ENCODE measurements around the gene GTF3C6. TPM values are rescaled to one million over a fixed set of nuclear protein-coding genes. Genes with fewer than 3 reads are reported as not detected.

GTF3C6 gene
- total and polyA plus RNA-seq, 10 of the 15 experiments (the other 5 are each of a cell fraction or from before 2014, with no cell fraction given): 42.8 to 261 (median 116) TPM

DNA sequence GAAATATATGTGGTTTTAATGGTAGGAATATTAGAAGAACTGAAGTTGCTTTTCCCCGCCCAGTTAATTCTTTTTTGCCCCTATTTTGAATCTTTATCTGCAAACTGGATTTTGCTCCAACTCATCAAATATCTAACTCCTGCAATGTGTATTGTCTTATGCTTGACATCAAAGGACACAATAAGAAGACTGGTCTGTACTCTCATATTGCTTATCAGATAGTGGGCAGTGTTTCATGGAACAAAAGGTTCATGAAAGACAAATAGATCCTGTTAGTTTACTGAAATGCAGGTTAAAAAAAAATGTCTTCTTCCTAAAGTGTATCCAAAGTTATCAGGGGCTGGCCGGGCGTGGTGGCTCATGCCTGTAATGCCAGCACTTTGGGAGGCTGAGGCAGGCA, 27.7 kb upstream of the GTF3C6 start:
- POLR2A ChIA-PET: no interaction called here

DNA sequence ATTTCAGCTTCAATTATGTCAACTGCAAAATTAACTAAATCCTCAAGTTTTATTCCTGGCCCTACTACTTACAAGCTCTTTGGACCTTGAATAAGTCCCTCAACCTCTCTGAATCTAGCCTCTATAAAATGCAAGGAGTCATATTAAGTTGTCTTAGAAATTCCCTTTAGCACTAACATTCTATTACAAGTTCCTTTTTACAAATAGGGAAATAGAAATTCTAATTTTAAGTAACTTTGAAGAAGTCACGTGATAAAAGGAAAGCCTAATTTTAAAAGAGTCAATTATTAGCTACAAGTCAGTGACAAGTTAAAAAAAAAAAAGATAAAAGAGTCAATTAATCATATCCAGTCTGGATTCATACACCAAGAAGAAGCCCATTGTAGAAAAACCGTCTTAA, 24.6 kb upstream of the GTF3C6 start:
- Histone ChIP-seq H3K4me1 (ENCODE audit: control insufficient read depth, insufficient read depth, low read length) (no peaks in the 10 kb centered on the region), H2AFZ (ENCODE audit: control insufficient read depth, low read depth, low read length) (no peak overlapping the region), H3K79me2 (ENCODE audit: control insufficient read depth, insufficient read depth, low read length) (no peaks in the 10 kb centered on the region), H3K4me3 (no peak overlapping the region), H3K4me2 (ENCODE audit: control insufficient read depth, insufficient read depth) (no peak overlapping the region), H3K9me3 (replicated peaks; ENCODE audit: control insufficient read depth, insufficient read depth, low read length) (no peaks in the 10 kb centered on the region), H3K27ac (ENCODE audit: control insufficient read depth, insufficient read depth) (no peak overlapping the region), H3K36me3 (ENCODE audit: control insufficient read depth in 2 of 2, insufficient read depth in 2 of 2, low read length in 1 of 2) (no peaks in the 10 kb centered on the region), H3K27me3 (replicated peaks in 1 of 2; ENCODE audit: control insufficient read depth in 2 of 2, insufficient read depth in 2 of 2, low read length in 1 of 2) (no peaks in the 10 kb centered on the region), H4K20me1 (ENCODE audit: control insufficient read depth, insufficient read depth) (no peaks in the 10 kb centered on the region), H3K9ac (ENCODE audit: control insufficient read depth, insufficient read depth, low read length) (no peak overlapping the region)
- ChIA-PET CTCF (interaction anchor here (1.4 to 1.5 kb wide), 2 partner anchors 9 to 251 kb away, joined by 3 to 4 read pairs; no protein-coding TSS in a partner anchor), POLR2A (interaction anchor here (0.6 kb wide), 1 partner anchor 250 kb away, joined by 4 read pairs; no protein-coding TSS in a partner anchor), SMC1A (ENCODE audit: uncharacterized antibody, unreplicated experiment) (interaction anchor here (0.7 to 1.3 kb wide), 3 partner anchors 11 to 124 kb away, joined by 3 to 8 read pairs (median 4); no protein-coding TSS in a partner anchor), RAD21 (ENCODE audit: unreplicated experiment) (interaction anchor here (1.1 to 1.5 kb wide), 2 partner anchors 118 to 251 kb away, joined by 3 to 4 read pairs; partner anchors contain the start of gene CDK19)
- WGBS (ENCODE audit: insufficient coverage, insufficient replicate concordance, low lambda C conversion rate, missing lambda C conversion rate): 42% methylated on average over 2 of the region's 2 CpGs
- TF ChIP-seq SMARCA5 (IDR thresholded peaks at IDR 0.05) (no peak), RAD51 (IDR thresholded peaks at IDR 0.05) (peak; percentile 88), ZBED1 (IDR thresholded peaks at IDR 0.05; ENCODE audit: borderline replicate concordance) (no peak), BHLHE40 (IDR thresholded peaks at IDR 0.05; ENCODE audit: borderline replicate concordance in 1 of 2, low read depth in 2 of 2, low read length in 1 of 2) (0 out of 4 replicates have a peak, but pooled peaks of 1 of the 2 experiments have one; percentile 16)
- no peak for FAIRE-seq
- no peak for ATAC-seq
- no TSS peak for BruUV-seq (replicated peaks)
- no peak for DNase-seq (ENCODE audit: low read depth, low spot score)
- in situ Hi-C loops (cut with MboI): no loop called here
- intact Hi-C loops (cut with micrococcal nuclease; ENCODE audit: unreplicated experiment): no loop called here

More for the DNA sequence above, 27.7 kb upstream of the GTF3C6 start:
- no peak for FAIRE-seq
- Histone ChIP-seq H3K27me3 (replicated peaks in 1 of 2; ENCODE audit: control insufficient read depth in 2 of 2, insufficient read depth in 2 of 2, low read length in 1 of 2) (no peaks in the 10 kb centered on the region), H3K9ac (ENCODE audit: control insufficient read depth, insufficient read depth, low read length) (no peak overlapping the region), H3K79me2 (ENCODE audit: control insufficient read depth, insufficient read depth, low read length) (no peaks in the 10 kb centered on the region), H3K9me3 (replicated peaks; ENCODE audit: control insufficient read depth, insufficient read depth, low read length) (no peaks in the 10 kb centered on the region), H3K4me3 (no peak overlapping the region), H4K20me1 (ENCODE audit: control insufficient read depth, insufficient read depth) (no peaks in the 10 kb centered on the region), H3K4me1 (ENCODE audit: control insufficient read depth, insufficient read depth, low read length) (no peaks in the 10 kb centered on the region), H3K4me2 (ENCODE audit: control insufficient read depth, insufficient read depth) (no peak overlapping the region), H3K27ac (ENCODE audit: control insufficient read depth, insufficient read depth) (no peak overlapping the region), H2AFZ (ENCODE audit: control insufficient read depth, low read depth, low read length) (no peak overlapping the region), H3K36me3 (ENCODE audit: control insufficient read depth in 2 of 2, insufficient read depth in 2 of 2, low read length in 1 of 2) (no peaks in the 10 kb centered on the region)
- no peak for DNase-seq (ENCODE audit: low read depth, low spot score)
- no peak for TF ChIP-seq JUNB (IDR thresholded peaks at IDR 0.05)
- TF ChIP-seq TARDBP (IDR thresholded peaks at IDR 0.05; ENCODE audit: borderline replicate concordance): no peak
- RAD21 ChIA-PET (ENCODE audit: unreplicated experiment): no interaction called here
- CTCF ChIA-PET: no interaction called here
- in situ Hi-C loops (cut with MboI): no loop called here
- WGBS (ENCODE audit: insufficient coverage, insufficient replicate concordance, low lambda C conversion rate, missing lambda C conversion rate): 54% methylated on average over 3 of the region's 3 CpGs
- no TSS peak for BruUV-seq (replicated peaks)
- ATAC-seq: no peak
- intact Hi-C loops (cut with micrococcal nuclease; ENCODE audit: unreplicated experiment): no loop called here
- SMC1A ChIA-PET (ENCODE audit: uncharacterized antibody, unreplicated experiment): no interaction called here

Measured in GM12878 (cell line).